HEK293T (cell line): ENCODE measurements around the gene MPLKIP.

Experiments
- ARNT ChIP-seq: fragments of 450-650 bp; IDR thresholded peaks from 2 replicates; pipeline ENCODE4 v1.6.1; 2017; ENCODE audit warnings: mild to moderate bottlenecking
- BHLHE40 ChIP-seq: fragments of 450-650 bp; IDR thresholded peaks from 2 replicates; pipeline ENCODE4 v1.6.1; 2016; ENCODE audit warnings: mild to moderate bottlenecking, moderate library complexity, borderline replicate concordance
- CTBP1 ChIP-seq: fragments of 450-650 bp; IDR thresholded peaks from 2 replicates; pipeline ENCODE4 v1.6.1; 2016; ENCODE audit warnings: borderline replicate concordance
- ELF4 ChIP-seq: fragments of 450-650 bp; IDR thresholded peaks from 2 replicates; pipeline ENCODE4 v1.6.1; 2017; ENCODE audit warnings: antibody characterized with exemption
- FOXA1 ChIP-seq: fragments of 450-650 bp; IDR thresholded peaks from 2 replicates; pipeline ENCODE4 v1.6.1; 2016; ENCODE audit warnings: mild to moderate bottlenecking
- FOXK2 ChIP-seq: fragments of 450-650 bp; IDR thresholded peaks from 2 replicates; pipeline ENCODE4 v1.6.1; 2016; ENCODE audit warnings: mild to moderate bottlenecking
- FOXM1 ChIP-seq: fragments of 450-650 bp; IDR thresholded peaks from 2 replicates; pipeline ENCODE4 v1.6.1; 2017; ENCODE audit warnings: mild to moderate bottlenecking, borderline replicate concordance
- HDGF ChIP-seq: fragments of 450-650 bp; IDR thresholded peaks from 2 replicates; pipeline ENCODE4 v1.6.1; 2017; ENCODE audit warnings: antibody characterized with exemption, borderline replicate concordance
- L3MBTL2 ChIP-seq: fragments of 450-650 bp; conservative IDR thresholded peaks from 2 replicates; pipeline ENCODE4 v1.6.1; 2016; ENCODE audit warnings: mild to moderate bottlenecking
- PKNOX1 ChIP-seq: fragments of 450-650 bp; IDR thresholded peaks from 2 replicates; pipeline ENCODE4 v1.6.1; 2016
- SP1 ChIP-seq: fragments of 450-650 bp; IDR thresholded peaks from 2 replicates; pipeline ENCODE4 v1.6.1; 2017
- SUZ12 ChIP-seq: fragments of 450-650 bp; IDR thresholded peaks from 2 replicates; pipeline ENCODE4 v1.6.1; 2016; ENCODE audit warnings: mild to moderate bottlenecking
- TARDBP ChIP-seq: fragments of 450-650 bp; IDR thresholded peaks from 2 replicates; pipeline ENCODE4 v1.6.1; 2016
- ZNF384 ChIP-seq: fragments of 450-650 bp; IDR thresholded peaks from 2 replicates; pipeline ENCODE4 v1.6.1; 2016

GRCh38 chr7:40162516-40162915, 28.1 kb upstream of the MPLKIP start:
- TF ChIP-seq FOXA1: no peak
- TF ChIP-seq SP1: no peak
- TF ChIP-seq BHLHE40: no peak
- no peak for TF ChIP-seq FOXK2
- no peak for TF ChIP-seq CTBP1
- no peak for TF ChIP-seq ELF4
- no peak for TF ChIP-seq PKNOX1
- no peak for TF ChIP-seq ARNT
- TF ChIP-seq TARDBP: no peak
- no peak for TF ChIP-seq L3MBTL2
- no peak for TF ChIP-seq FOXM1
- TF ChIP-seq ZNF384: no peak
- no peak for TF ChIP-seq HDGF
- TF ChIP-seq SUZ12: no peak
